NCI-H69 (cell line): ENCODE results near the gene OPTN.
"Not testable (repeated sequence)": the region's sequence is repeated elsewhere in the genome, so short reads cannot be mapped to it uniquely, and the experiment has no call there.

ENCODE experiments used
- DNase-seq: peaks from one replicate; lab custom pipeline; 2025; lab: John Stamatoyannopoulos, UW

The OPTN gene

DNA sequence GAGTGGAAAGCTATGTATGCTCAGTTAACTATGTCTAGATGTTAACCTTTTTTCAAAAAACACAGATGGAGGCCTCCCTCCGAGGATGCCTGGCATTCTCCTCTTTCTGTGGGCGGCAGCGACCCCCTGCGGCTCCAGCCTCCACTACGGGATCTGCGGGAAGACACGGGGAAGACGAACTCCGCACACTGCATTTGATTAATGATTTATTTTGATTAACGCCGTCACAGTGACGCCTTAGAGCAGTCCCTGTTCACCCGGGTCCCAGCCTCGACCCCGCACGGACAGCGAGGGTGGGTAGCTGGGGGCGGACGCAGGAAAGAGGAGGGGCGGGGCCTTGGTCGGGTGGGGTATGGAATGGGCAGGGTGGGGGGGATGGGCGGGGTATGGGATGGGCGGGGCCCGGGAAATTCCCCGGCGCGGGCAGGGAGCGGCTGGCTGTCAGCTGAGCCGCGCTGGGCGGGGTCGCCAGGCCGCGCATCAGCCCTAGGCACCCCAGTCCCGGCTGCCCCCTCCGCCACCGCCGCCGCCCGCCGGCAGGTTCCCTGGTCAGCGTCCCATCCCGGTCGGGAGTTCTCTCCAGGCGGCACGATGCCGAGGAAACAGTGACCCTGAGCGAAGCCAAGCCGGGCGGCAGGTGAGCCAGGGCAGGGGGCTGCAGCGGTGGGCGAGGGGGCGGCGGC, at the start of gene OPTN:
Gene OPTN, plus strand, starts transcription at position 498 of the 683 bp plus-strand sequence. CDS start 8,960 bp downstream, outside the sequence.
- peak; percentile 79 for DNase-seq

DNA sequence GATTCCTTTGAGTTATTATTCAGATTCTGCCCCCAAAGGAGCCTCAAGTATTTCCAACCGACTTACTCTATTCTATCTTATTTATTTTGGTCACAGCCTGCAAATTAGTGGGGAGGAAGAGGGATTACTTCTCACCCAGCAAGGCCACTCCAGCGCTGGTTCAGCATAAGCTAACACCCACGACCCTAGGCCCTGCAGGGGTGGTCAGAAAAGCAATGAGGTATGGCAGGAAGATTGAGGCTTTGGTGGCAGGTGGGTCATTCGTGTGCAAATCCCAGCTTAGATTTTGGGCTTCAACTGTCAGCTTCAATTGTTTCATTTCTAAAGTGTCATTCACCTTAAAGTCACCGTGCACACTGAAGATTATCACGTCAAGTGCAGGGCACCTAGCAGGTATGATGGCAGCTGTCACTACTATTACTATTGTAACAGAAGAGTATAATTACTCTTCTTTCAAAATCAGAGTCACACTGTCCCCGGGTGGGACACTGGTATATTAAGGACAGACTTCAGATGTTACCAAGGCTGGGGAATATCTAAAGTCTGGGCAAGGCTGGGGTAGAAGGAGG, 48.8 kb upstream of the OPTN start:
- DNase-seq = peak; percentile 2

DNA sequence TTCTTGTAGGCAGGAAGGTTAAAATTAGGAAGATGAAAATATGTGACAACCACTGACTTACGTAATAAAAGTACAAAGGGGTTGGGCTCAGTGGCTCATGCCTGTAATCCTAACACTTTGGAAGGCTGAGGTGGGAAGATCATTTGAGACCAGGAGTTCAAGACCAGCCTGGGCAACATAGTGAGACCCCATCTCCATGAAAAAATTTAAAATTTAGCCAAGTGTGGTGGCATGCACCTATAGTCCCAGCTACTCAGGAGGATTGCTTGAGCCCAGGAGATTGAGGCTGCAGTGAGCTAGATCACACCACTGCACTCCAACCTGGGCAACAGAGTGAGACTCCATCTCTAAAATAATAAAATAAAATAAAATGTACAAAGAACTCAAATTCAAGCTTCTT, 46.8 kb upstream of the OPTN start:
- not testable (repeated sequence) for DNase-seq

DNA sequence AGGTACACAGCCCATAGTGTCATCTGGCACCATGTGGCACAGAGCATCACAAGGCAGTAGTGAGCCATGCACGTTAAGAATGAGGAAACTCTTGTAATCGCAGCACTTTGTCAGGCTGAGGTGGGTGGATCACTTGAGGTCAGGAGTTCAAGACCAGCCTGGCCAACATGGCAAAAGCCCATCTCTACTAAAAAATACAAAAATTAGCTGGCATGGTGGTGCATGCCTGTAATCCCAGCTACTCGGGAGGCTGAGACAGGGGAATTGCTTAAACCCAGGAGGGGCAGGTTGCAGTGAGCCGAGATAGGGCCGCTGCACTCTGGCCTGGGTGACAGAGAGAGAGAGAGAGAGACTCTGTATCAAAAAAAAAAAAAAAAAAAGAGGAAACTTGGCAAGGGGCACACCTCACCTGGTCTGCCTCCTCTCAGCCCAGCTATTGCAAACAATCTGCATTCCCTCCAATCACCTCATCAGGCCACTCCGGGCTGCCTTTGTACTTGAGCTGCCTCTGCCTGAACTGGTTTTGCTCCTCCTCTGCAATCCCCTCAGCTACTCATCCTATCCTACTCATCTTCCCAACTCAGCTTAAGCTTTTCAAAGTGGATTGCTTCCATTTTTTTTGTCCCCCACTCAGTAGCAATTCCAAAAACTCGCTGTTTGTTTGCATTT, 46.0 kb upstream of the OPTN start:
- DNase-seq = no peak

DNA sequence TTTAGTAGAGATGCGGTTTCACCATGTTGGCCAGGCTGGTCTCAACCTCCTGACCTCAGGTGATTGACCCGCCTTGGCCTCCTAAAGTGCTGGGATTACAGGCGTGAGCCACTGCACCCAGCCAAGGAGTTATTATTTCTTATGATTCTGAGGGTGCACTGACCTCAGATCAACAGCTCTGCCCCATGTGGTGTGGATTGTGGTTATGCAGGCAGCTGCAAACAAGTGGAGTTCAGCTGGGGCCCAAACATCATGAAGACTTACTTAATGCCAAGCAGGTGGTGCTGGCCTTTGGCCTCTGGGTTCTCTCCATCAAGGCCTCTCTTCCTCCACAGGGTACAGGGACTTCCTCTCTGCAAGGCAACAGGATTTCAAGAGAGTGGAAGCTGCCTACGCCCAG, 45.1 kb upstream of the OPTN start:
- DNase-seq = peak; percentile 0

DNA sequence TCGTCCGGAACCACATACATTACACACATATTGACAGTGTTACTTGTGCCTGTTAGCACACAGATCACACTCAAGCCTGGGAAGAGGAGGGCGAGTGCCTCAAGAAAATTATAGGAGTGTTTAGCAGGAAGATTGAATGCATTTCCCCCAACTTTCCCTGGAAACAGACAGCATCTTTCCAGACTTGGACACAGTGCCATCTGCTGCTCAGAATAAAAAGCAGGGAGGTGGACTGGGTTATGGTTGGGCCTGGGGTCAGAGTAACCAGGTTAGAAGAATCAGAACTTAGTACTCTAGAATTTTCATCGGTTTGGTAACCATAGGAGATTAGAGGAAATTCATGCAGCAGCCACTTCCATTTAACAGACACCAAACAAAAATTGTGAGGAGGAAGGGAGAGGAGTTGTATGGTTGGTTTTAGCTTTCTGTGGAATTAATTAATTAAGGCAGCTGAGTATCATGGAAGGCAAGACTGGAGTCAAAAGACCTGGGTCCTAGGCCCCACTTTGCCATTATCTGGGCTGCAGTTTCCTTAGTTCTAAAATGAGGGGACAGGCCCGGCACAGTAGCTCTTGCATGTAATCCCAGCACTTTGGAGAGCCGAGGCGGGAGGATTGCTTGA, 43.4 kb upstream of the OPTN start:
- peak; percentile 24 for DNase-seq

DNA sequence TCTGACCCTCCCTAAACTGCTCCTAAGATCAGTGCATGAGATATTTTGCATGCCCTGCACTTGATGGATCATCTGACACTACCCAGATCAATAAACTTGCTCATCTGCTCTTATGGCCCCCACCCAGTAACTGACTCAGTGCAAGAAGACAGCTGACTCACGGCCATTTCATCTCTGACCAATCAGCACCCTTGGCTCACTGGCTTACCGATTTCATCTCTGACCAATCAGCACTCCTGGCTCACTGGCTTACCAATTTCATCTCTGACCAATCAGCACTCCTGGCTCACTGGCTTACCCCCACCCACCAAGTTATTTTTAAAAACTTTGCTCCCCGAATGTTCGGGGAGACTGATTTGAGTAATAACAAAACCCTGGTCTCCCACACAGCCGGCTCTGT, 37.2 kb upstream of the OPTN start:
- no peak for DNase-seq

DNA sequence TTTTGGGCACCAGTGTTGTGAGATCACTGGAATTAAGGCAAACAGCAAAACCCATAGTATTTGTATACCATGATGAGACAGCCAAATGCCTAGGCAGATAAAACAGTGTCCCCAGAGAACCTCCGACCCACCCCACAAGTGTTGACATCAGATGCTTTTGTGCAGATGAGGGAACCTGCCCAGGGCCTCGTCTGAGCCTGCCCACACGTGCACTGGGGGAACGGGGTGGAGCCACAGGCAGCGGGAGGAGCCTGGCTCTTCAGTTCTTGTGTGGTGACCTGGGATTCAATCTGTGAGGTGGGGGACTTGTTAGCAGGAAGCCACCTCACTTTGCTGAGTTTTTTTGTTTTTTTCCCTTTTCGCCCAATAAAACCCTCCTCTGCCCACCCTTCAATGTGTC, 33.4 kb upstream of the OPTN start:
- DNase-seq = no peak

DNA sequence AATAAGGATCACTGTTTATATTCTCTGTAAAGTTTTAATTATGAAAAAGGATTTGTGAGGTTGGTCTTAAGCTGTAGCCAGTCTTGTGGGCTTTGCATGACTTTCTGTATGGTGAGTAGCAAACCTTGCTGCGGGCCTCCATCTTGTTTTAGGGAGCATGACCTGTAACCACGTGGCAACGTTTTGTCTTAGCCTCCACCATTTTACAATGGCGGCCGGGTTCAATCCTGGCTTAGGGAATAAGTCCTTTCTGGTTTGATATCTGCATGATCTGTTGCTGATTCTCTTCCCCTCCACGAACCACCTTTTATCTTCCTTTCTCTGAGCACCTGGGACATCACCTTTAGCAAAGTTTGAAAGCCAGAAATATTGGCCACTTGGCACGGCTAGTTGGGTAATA, 32.5 kb upstream of the OPTN start:
- DNase-seq = no peak

DNA sequence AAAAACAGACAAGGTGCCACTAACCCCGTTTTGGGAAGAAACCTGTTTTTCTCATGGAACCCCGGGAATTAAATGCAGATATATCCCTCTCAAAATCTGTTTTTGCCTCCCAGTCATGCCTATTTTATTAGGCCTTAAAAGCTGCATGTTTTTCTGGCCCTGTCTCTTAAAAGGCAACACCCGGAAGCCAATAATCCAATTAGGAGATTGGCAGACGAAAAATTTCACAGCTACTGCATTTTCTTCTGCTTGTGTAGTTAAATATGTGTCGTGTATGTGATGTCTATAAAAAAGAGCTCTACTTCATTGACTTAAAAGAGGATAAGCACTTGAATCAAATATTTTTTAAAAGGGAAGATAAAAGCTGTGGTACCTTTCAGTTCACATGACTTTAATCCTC, 31.9 kb upstream of the OPTN start:
- DNase-seq = no peak

DNA sequence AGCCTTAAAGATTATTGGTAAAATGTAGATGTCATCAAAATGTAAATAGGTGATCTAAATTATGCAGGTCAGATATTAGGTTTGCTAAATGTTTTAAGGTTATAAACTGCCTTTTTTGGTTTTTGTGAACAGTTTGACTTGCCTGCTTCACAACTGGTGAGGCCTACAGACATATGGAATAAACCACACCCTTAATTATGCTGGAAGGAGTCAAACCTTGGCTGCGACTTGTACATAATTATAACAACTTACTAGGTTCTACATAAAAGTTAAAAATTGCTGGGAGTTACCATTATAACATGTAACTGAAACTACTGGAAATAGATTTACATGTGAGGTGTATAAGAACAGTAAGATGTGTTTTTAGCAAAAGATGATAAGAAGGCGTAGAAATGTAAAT, 31.5 kb upstream of the OPTN start:
- DNase-seq = no peak

DNA sequence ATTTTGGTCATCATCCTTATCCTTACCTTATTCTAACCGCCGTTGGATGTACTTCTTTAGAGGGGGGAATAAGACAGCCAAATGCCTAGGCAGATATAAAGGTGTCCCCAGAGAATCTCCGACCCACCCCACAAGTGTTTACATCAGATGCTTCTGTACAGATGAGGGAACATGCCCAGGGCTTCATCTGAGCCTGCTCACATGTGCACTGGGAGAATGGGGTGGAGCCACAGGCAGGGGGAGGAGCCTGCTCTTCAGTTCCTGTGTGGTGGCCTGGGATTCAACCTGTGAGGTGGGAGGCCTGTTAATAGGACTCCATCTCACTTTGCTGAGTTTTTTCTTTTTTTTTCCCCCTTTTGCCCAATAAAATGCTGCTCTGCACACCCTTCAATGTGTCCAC, 27.6 kb upstream of the OPTN start:
- no peak for DNase-seq

DNA sequence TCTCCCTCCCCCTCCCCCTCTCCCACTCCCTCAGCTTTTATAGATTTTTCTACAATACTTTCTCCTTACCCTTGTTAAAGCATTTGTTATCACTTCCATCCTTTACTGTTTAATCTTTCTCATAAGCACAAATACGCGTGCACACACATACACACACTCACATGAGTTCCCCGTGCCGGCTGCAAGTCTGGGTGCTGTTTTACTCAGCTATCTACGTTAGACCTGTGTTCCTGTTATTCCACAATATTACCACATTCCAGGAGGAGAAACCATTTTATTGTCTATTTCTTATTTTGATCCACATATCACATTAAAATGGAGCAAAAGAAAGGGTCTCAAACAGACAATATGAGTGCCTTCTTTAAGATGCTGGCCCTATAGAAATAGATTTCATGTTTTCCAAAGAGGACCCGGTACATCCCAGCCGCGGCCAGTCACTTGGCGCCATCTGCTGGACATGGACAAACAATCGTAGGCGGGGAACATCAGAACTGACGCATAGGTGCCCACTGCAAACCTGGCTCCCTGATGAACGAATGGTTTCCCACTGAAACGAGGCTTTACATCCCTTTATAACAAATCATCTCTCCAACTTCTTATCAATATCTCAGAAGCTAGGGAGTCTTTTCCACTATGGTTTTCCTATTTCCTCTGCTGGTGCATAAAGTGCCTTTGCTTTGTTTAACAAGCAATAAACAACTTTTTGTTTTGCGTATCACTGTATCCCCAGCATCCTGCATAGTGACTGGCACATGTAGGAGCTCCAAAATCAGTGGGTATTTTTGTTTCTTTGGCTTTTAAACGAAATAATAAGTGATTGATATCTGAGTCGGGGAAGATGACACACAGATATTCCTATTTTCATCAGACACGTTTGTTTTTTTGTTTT, 25.2 kb upstream of the OPTN start:
- DNase-seq = peak; percentile 68

DNA sequence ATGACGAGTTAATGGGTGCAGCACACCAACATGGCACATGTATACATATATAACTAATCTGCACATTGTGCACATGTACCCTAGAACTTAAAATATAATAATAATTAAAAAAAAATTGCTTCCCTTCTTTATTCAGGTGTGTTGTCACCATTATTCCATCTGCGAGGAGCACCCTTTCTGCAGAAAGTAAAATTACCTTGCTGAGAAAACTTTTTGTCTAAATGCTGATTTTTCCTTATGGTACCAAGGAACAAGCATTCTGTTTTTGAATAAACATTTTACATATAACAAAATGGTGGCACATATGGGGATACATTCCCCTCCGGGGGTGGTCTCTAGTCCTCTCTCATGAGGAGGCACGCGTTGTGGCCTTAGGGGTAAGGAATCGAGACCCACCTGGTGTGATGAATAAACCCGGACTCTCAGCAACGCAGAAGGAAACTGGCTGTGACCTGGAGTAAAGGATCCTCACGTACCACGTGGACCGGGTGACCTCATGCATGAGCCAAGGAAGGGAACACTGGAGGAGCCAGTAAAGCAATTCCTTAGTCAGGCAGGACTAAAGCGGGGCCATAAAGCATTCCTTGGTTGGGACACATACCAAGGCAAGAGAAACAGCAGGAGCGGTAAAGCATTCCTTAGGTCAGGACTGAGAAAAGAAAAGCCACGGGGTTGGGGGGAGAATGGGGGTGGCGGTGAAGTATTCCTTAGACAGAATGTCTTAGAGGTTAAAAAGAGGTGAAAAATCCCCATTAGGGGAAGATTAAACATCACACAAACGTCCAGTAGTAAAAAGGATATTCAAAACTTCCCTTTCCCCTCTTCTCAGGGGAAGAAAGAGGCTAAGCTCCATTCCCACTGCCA, 20.8 kb upstream of the OPTN start:
- no peak for DNase-seq

DNA sequence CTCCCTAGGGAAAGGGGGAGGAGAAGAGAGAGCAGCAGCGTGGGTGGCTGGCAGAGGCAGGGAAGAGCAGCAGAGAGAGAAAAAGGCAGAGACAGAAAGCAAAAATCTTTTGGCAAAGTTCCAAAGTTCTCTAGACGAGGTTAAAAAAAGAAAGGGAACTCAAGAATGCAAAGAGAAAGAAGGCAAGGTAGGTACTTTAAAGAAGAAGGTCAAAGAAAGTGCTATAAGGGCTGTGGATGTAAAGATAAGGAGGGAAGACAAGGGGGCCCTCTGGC, 20.2 kb upstream of the OPTN start:
- peak; percentile 4 for DNase-seq

DNA sequence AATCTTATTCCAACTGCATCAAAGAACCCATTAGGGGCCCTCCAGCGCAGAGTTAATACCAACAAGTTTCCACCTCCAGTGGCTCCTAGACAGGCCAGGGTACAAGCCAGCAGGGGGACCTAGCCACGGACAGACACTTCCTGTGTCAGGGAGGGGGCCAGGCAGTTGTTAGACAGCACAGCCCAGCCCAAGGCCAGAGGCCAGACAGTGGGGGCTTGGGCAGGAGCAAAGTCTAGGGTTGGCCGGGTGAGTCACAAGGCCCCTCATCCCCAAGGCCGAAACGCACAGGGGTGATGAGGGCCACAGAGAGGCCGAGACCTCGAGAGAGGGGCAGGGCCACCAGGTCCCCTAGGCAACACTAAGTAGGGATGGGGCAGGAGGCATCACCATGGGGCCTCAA, 19.3 kb upstream of the OPTN start:
- peak; percentile 1 for DNase-seq

DNA sequence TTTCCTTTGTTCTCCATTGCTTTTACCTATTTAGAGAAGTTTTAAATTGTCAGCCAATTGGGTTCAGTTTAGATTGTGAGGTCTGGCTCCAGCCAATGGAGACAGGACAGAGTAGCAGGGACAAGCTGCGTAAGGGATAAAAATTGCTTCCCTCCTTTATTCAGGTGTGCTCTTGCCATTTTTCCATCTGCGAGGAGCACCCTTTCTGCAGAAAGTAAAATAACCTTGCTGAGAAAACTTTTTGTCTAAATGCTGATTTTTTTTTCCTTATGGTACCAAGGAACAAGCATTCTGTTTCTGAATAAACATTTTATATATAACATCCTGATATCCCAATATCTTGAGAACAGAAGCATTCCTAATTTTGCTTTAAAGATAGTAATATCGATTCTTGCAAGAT, 16.3 kb upstream of the OPTN start:
- DNase-seq = not testable (repeated sequence)

DNA sequence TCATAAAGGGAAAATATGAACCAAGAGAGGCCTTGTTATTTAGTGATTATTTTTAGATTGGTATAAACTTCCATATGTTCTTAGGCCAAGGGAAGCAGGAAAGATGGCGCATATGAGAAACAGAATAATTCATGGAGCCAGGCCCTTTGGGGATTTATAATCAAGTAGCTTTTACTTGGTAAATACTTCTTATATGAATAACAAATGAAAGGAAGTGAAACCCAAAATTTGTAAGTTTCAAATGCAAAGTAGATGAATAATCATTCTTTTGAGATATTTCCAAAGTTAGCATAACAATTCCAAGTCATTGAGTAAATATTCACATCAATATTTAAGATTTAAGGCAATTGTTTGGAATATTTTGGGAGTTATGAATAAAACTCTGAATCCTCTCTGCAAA, 13.9 kb upstream of the OPTN start:
- DNase-seq = no peak

DNA sequence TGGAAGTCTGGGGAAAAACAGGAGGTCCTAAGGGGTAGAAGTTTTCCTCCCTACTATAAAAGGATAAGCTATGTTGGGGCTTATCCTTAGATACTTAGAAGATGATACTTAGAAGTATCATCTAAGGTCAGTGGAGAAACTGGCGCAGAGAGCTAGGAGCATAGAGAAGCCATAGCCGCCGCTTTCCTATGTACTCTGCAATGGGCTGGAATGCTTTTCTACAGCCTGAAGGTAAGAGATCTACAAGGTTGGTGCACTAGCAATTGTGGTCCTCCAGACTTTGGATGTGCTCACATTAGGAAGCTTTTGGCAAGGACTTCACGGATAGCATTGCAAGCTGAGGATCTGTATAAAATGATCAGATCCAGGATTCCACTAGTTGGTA, 12.4 kb upstream of the OPTN start:
- no peak for DNase-seq

DNA sequence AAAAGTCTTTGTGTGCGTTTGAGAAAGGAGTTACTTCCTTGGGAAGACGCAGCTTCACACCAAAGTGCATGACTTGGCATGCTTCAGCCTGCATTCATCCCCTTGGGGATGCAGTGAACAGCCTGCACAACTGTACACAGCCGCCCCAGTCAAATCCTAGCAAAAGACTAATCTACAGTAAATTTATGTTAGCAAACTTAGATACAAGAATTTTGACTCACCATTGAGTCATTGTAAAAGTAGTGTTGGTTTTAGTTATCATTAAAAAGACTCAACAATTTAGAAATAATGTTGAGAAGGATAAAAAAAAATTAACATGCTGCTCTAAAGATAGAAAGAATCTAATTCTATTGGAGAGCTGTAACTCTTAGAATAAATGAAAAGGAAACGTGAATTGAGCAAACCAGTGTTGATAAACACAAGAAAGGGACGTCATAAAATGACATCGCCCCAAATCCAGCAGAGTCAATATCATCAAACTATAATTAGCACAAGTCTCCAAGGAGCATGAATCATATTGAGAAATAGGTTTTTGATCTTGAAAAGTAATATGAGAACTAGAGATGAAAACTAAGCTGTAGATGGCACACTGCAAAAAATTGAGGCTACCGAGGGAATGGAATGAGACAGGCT, 11.9 kb upstream of the OPTN start:
- DNase-seq = peak; percentile 23

DNA sequence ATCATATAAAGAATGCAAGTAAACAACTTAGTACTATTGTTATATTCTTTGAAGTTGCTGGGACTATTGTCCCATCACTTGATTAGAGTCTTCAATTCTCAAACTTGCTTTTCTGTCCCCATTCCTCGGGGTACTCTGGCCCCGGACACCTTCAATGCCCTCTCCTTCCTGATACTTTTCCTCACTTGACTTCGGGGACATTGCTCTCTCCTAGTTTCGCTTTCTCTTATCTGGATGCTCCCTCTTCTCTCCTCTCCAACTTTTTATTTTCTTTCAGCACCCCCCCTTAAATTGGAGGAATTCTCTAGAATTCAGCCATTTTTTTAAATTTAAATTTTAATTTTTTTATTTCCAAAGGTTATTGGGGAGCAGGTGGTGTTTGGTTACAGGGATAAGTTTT, 10.6 kb upstream of the OPTN start:
- DNase-seq = no peak
